Measurements from ENCODE around the gene PIGN.

Gene PIGN

DNA sequence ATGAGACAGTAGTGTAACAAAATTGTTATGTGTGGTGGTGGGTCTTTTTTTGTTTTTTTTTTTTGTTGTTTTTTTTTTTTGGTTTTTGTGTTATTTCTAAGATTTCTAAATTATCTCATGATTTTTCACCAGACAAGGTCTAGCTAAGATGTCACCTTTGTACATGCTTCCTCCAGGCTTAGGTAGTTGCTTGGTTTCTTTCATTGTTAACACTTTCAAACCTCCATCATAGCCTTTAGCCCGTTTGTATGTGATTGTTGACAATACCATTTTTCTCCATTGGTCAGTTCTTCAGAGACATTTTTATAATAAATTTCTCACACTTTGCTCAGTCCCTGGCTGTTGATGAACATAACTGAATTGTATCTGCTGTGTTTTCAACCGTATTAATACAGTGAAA is 2.4 kb upstream of the PIGN start:
- H3K4me1 ChIP-seq (ENCODE audit: control insufficient read depth in 1 of 2, insufficient read depth in 1 of 2, low read depth in 1 of 2, low read length in 1 of 2) = peaks cover 39 to 40% of the 10 kb centered on the region in 2 experiments
- H3K9me3 ChIP-seq = no peaks in the 10 kb centered on the region
- no peak overlapping the region for H3K27ac ChIP-seq
- no peaks in the 10 kb centered on the region for H3K27me3 ChIP-seq
- peak overlapping the region in 1 of 2 experiments; percentile 100 for H3K4me3 ChIP-seq (ENCODE audit: low read depth in 1 of 2, low read length in 1 of 2)
- TF ChIP-seq, protein P1, sequence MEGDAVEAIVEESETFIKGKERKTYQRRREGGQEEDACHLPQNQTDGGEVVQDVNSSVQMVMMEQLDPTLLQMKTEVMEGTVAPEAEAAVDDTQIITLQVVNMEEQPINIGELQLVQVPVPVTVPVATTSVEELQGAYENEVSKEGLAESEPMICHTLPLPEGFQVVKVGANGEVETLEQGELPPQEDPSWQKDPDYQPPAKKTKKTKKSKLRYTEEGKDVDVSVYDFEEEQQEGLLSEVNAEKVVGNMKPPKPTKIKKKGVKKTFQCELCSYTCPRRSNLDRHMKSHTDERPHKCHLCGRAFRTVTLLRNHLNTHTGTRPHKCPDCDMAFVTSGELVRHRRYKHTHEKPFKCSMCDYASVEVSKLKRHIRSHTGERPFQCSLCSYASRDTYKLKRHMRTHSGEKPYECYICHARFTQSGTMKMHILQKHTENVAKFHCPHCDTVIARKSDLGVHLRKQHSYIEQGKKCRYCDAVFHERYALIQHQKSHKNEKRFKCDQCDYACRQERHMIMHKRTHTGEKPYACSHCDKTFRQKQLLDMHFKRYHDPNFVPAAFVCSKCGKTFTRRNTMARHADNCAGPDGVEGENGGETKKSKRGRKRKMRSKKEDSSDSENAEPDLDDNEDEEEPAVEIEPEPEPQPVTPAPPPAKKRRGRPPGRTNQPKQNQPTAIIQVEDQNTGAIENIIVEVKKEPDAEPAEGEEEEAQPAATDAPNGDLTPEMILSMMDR (IDR thresholded peaks at IDR 0.05) = no peak
- no peaks in the 10 kb centered on the region for H3K36me3 ChIP-seq

DNA sequence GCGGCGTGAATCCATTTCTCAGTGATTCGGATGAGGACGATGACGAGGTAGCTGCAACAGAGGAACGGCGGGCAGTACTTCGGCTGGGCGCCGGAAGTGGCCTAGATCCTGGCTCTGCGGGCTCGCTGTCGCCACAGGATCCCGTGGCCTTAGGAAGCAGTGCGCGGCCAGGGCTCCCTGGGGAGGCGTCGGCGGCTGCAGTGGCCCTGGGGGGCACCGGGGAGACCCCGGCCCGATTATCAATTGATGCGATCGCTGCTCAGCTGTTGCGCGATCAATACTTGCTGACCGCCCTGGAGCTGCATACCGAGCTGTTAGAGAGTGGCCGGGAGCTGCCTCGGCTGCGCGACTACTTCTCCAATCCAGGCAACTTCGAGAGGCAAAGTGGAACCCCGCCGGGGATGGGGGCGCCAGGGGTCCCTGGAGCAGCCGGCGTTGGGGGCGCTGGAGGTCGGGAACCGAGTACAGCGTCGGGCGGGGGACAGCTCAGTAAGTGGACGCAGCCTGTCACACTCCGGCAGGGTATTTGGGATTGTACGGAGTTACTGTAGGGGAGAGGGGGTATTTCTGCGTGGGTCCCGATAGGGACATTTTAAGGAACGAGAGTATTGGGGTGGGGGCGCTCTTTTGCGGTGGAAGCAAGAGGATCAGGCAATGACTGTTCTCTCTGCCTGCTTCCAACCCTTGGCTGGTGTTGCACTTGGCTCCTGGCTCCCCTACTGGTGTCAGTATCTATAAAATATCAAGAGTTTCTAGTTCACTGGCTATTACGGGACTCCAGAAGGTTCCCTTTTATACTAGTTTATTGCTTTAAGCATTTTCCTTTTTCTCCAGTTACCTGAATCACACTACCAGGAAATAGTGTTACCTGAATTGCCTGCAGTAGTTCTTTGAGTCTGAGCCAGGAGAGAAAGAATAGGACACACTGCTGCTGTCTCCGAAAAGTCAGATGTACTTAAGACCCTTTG is 971 bp upstream of the PIGN start:
- no peaks in the 10 kb centered on the region for H3K36me3 ChIP-seq
- H3K4me3 ChIP-seq (ENCODE audit: low read depth in 1 of 2, low read length in 1 of 2) = peak overlapping the region; percentile 97 to 100
- H3K4me1 ChIP-seq (ENCODE audit: control insufficient read depth in 1 of 2, insufficient read depth in 1 of 2, low read depth in 1 of 2, low read length in 1 of 2) = peaks cover 39 to 40% of the 10 kb centered on the region in 2 experiments
- peak overlapping the region; percentile 91 for H3K27ac ChIP-seq
- H3K27me3 ChIP-seq = no peaks in the 10 kb centered on the region
- TF ChIP-seq, protein P1 (IDR thresholded peaks at IDR 0.05) = no peak
- no peaks in the 10 kb centered on the region for H3K9me3 ChIP-seq

DNA sequence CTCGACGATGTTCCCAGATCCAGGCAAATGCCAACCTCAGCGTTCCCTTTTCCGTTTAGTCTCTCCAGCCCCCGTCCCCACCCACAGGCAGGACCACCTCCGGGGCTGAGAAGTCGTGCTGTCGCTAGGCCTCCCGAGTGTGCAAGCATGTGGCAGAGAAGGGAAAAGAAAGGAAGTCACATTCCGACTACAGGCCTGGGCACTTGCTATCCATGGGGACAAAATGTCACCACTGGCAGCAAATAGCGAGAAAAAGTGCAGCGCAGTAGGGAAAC is 420 bp downstream of the PIGN start:
- H3K36me3 ChIP-seq = no peaks in the 10 kb centered on the region
- H3K27ac ChIP-seq = peak overlapping the region; percentile 91
- TF ChIP-seq, protein P1 (IDR thresholded peaks at IDR 0.05) = no peak
- no peaks in the 10 kb centered on the region for H3K9me3 ChIP-seq
- H3K27me3 ChIP-seq = no peaks in the 10 kb centered on the region
- peaks cover 40 to 44% of the 10 kb centered on the region in 2 experiments for H3K4me1 ChIP-seq (ENCODE audit: control insufficient read depth in 1 of 2, insufficient read depth in 1 of 2, low read depth in 1 of 2, low read length in 1 of 2)
- H3K4me3 ChIP-seq (ENCODE audit: low read depth in 1 of 2, low read length in 1 of 2) = peak overlapping the region; percentile 97 to 100

DNA sequence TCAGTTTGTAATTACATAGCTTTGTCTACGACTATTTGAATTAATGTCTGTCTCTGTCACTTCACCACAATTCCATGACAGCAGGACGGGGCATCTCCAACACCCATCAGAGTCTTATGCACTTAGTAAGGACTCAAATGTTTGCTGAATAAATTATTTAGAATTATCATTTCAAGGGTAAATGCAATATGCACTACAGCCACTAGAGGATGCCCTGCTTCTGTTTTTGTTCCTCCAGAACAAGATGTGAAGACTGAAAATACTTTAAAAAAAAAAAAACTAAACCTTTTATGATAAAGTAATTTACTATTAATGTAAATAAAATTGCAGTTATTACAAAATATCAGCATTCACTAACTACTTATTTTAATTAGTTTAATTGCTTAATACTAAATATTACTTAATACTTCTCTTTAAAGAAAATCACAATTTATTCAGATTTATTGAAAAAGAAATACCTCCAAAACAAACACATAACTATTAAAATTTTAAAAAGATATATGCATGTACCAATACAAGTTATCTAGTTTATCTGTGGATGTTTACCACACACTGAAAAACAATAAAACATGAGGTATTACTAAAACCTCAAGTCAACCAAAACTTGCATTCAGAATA is 3.2 kb downstream of the PIGN start:
- Histone ChIP-seq H3K4me1 (ENCODE audit: control insufficient read depth in 1 of 2, insufficient read depth in 1 of 2, low read depth in 1 of 2, low read length in 1 of 2) (peaks cover 21 to 23% of the 10 kb centered on the region in 2 experiments), H3K9me3 (no peaks in the 10 kb centered on the region), H3K36me3 (no peaks in the 10 kb centered on the region), H3K27me3 (no peaks in the 10 kb centered on the region), H3K27ac (no peak overlapping the region), H3K4me3 (ENCODE audit: low read depth in 1 of 2, low read length in 1 of 2) (no peak overlapping the region)
- TF ChIP-seq, protein P1 (IDR thresholded peaks at IDR 0.05) = peak; percentile 80

DNA sequence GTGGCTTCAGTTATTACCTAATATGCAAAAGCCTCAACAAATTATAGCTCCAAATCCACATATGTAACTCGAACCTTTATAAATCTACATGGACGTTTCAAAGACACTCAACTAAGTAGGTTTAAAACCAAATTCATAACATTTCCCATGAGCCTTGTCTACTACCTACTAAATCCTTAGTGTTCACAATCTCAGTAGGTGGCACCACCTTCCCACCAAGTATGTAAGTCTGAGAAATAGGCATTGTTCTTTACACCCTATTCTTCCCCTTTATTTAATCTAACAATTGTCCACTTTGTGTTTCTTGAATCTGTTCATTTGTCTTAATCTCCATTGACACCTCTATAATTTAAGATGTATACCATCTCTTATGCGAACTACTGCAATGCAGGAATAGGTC is 4.6 kb downstream of the PIGN start:
- H3K4me3 ChIP-seq (ENCODE audit: low read depth in 1 of 2, low read length in 1 of 2) = no peak overlapping the region
- H3K9me3 ChIP-seq = no peaks in the 10 kb centered on the region
- H3K4me1 ChIP-seq (ENCODE audit: control insufficient read depth in 1 of 2, insufficient read depth in 1 of 2, low read depth in 1 of 2, low read length in 1 of 2) = peaks cover 10 to 14% of the 10 kb centered on the region in 2 experiments
- TF ChIP-seq, protein P1 (IDR thresholded peaks at IDR 0.05) = no peak
- no peaks in the 10 kb centered on the region for H3K36me3 ChIP-seq
- H3K27me3 ChIP-seq = no peaks in the 10 kb centered on the region
- no peak overlapping the region for H3K27ac ChIP-seq

Data from neutrophil (primary cell).